Skin of body (tissue), 1 donor: ENCODE data around the gene HKDC1. TPM values are rescaled to one million over a fixed set of nuclear protein-coding genes. Genes with fewer than 3 reads are reported as not detected.

Source experiments
- total RNA-seq: library from RNA; depleted of rRNA; stranded (reverse); fragments of >200 nt; gene quantifications from one replicate; pipeline ENCODE4 v1.2.3, GENCODE V29; 2014

Gene HKDC1
- total RNA-seq, 1 donor from 2014 or later = 0.10 TPM

Other genes with a start within 250 kb of the HKDC1 start
- gene KIFBP, start 231.5 kb upstream of the HKDC1 start, total RNA-seq = 17.3 TPM
- gene SRGN, start 132.2 kb upstream of the HKDC1 start, total RNA-seq = 153 TPM
- gene VPS26A, start 96.2 kb upstream of the HKDC1 start, total RNA-seq = 62.2 TPM
- 21.3 TPM for gene SUPV3L1, start 40.1 kb upstream of the HKDC1 start, total RNA-seq
- gene HK1, start 58.2 kb downstream of the HKDC1 start, total RNA-seq = 50.6 TPM
- 0.10 TPM for gene TACR2, start 196.6 kb downstream of the HKDC1 start, total RNA-seq
- 23.4 TPM for gene TSPAN15, start 231.1 kb downstream of the HKDC1 start, total RNA-seq